Suppressor macrophage (primary cell): ENCODE results near the gene RPL13A.

Experiments used
- DNase-seq, 4 experiments: peaks; one replicate each; pipeline ENCODE4 v3.0.0-alpha.2; 2020 to 2022

RPL13A gene

GRCh38 chr19:49486232-49486631 is 1.2 kb upstream of the RPL13A start:
- no peak for DNase-seq

- DNase-seq: no peak
Measured at GRCh38 chr19:49486710-49487276, 615 bp upstream of the RPL13A start.

GRCh38 chr19:49488046-49488862 is 846 bp downstream of the RPL13A start:
- DNase-seq: no peak

DNA sequence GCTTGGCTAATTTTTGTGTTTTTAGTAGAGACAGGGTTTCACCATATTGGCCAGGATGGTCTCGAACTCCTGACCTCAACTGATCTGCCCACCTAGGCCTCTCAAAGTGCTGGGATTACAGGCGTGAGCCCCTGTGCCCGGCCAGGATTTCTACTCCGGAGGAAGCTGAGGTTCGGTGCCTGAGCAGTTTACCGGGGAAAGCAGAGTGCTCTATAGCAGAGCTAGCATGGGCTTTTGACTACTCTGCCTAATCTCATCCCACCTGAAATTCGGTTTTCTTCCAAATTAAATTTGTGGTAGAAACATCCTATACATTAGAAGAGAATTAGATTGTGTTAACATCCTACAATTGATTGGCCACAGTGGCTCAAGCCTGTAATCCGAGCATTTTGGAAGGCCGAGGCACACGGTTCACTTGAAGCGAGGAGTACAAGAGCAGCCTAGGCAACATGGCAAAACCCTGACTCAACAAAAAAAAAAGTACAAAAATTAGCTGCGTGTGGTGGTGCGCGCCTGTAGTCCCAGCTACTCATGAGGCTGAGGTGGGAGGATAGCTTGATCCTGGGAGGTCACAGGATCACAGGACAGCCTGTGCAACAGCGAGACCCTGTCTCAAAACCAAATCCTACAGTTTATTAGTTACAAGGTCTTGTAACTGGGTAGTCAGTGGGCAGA is 1.6 kb downstream of the RPL13A start:
- no peak for DNase-seq

DNA sequence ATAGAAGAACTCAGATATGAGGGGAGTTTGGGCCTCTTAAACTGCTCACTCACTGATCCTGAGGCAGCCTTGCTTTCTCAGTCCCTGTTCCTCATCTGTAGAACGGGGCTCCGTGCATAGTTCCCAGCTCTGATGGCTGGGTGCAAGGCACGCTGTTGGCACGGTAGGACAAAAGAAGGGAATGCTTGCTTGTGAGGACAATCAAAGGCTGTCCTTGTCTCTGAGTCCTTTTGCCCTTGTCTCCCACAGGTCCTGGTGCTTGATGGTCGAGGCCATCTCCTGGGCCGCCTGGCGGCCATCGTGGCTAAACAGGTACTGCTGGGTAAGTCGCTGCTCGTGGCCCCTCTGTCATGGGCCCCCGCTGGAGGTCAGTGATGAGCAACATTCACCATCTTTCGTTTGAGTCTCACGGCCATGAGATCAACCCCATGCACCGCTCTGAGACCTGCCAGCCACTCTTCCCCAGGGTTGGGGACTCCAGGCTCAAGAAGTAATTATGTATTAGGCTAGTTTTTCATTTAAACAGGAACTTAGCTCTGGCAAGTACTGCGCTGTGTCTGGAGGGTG is 2.3 kb downstream of the RPL13A start:
- DNase-seq: no peak

GRCh38 chr19:49490287-49491029 is 3.0 kb downstream of the RPL13A start:
- no peak for DNase-seq

DNA sequence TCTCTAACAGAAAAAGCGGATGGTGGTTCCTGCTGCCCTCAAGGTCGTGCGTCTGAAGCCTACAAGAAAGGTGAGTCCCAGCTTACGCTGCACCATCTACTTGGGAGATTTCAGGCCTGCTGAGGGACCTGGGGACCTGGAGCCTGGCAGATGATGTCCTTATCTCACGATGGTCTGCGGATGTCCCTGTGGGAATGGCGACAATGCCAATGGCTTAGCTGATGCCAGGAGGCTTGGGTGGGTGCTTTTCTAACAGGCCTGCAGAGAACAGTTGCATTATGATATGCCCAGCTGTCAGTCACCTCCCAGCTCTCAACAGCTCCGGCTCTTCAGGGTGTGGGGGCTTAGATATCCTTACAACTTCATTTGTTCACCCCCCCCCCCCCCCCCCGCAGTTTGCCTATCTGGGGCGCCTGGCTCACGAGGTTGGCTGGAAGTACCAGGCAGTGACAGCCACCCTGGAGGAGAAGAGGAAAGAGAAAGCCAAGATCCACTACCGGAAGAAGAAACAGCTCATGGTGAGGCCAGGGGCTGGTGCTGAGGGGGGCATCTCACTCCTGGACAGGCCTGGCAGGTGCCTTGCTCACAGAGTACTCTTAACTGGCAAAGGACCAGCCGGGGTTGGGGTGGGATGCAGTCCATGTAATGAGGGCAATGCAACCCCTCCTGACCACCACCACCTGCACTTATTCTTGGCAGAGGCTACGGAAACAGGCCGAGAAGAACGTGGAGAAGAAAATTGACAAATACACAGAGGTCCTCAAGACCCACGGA is 3.8 kb downstream of the RPL13A start:
- no peak for DNase-seq

DNA sequence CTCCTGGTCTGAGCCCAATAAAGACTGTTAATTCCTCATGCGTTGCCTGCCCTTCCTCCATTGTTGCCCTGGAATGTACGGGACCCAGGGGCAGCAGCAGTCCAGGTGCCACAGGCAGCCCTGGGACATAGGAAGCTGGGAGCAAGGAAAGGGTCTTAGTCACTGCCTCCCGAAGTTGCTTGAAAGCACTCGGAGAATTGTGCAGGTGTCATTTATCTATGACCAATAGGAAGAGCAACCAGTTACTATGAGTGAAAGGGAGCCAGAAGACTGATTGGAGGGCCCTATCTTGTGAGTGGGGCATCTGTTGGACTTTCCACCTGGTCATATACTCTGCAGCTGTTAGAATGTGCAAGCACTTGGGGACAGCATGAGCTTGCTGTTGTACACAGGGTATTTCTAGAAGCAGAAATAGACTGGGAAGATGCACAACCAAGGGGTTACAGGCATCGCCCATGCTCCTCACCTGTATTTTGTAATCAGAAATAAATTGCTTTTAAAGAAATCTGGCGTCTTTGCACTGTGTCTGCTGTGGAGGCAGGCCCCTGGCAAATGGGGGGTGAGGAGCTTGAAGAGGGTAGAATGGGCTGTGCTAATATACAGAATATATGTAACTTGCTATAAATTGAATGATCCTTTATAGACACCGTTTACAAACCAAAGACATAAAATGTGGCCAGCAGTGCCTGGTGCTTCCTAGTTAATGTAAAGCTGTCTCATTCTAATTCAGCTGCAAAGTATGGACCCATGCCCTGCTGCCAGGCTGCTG is 4.6 kb downstream of the RPL13A start:
- no peak for DNase-seq

- peak in 1 of 4 experiments; percentile 5 for DNase-seq
Measured at GRCh38 chr19:49492573-49493405, 5.4 kb downstream of the RPL13A start.

- DNase-seq: peak in 1 of 4 experiments; percentile 14
Measured at GRCh38 chr19:49496574-49497008, 9.2 kb downstream of the RPL13A start.

- peak; percentile 91 to 96 (median 94) for DNase-seq
Measured at GRCh38 chr19:49497047-49497788, 9.8 kb downstream of the RPL13A start.

- DNase-seq: peak in 1 of 4 experiments; percentile 1
Measured at GRCh38 chr19:49497789-49498103, 10.3 kb downstream of the RPL13A start.

DNA sequence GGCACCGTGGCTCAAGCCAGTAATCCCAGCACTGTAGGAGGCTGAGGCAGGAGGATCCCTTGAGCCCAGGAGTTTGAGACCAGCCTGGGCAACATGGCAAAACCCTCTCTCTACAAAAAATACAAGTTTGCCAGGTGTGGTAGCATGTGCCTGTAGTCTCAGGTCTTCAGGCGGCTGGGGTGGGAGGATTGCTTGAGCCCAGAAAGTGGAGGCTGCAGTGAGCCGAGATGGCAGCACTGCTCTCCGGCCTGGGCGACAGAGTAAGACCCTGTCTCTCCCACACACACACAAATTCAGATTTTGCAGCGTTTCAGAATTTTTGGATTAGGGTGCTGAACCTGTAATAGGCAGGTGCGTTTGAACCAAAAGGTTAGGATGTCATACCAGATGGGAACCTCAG is 11.1 kb downstream of the RPL13A start:
- no peak for DNase-seq

DNA sequence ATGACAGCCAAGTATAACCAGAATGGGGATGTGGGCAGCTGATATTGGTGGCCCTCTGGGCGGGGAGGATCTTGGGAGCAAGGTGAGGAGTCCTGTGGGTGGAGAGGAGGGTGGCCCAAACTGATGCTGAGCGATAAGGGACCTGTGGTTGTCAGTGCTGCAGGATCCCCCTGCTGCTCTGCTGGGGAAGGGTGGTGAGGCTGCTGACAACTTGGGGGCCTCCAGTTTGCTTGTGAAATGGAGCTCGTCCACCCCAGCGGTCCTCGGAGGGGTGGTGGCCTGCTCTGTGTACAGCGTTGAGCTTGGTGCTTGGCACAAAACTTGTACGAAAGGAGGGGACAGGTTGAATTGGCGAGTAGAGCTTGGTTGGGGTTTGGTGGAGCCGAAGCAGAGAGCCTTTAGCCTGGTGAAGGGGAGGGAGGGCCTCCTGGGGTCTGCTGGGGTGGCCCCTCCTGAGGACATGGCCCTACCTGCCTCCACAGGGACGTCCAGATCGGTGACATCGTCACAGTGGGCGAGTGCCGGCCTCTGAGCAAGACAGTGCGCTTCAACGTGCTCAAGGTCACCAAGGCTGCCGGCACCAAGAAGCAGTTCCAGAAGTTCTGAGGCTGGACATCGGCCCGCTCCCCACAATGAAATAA is 11.7 kb downstream of the RPL13A start:
- peak in 1 of 4 experiments; percentile 0 for DNase-seq

DNA sequence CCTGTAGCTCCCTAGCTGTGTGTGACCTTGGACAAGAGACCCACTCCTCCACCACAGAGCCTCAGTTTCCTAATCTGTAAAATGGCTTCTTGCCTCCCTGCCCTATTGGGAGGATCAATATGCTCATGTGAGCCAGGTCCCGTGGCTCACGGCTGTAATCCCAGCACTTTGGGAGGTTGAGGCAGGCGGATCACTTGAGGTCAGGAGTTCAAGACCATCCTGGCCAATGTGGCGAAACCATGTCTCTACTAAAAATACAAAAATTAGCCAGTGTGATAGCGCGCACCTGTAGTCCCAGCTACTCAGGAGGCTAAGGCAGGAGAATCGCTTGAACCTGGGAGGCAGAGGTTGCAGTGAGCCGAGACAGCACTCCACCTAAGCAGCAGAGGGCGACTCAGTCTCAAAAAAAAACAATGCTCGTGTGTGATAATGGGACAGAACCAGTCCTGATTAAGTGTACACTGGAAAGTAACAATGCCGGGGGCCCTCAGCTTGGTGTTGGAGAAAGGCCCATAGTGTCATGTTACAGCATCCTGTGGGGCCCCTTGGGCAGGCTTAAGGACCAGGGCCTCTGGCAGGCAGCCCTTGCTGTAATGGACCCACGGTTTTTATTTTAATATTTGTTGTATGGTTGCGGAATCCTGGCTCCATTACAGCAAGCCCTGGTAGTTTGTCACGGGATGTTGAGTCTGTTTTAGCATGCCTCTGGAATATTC is 15.6 kb downstream of the RPL13A start:
- peak; percentile 55 to 70 (median 66) for DNase-seq

- no peak for DNase-seq
Measured at GRCh38 chr19:49503582-49503962, 16.2 kb downstream of the RPL13A start.

DNA sequence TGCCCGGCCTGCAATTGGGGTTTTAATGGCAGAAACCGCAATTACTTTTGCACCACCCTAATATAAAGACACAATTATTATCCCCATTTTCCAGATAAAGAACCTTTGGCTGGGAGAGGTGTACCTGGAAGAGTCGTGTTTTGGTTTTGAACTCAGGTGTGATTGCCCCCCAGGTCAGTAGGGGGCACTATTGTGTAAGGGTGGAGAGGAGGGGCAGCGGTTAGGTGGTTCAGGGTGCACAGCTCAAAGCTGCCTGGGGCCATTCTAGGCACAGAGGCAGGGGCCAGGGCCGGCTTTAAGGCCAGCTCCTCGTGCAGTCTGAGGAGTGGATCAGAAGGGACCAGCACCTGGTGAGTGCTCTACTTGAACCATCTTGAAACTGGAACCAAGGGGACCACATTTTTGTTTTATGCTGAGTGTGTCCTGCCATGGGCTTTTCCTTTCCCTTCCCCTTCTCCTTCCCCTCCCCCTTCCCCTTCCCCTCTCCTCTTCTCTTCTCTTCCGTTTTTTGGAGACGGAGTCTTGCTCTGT is 19.2 kb downstream of the RPL13A start:
- DNase-seq: peak; percentile 80 to 88 (median 85)
